ENCODE results near the gene C14orf93.
"Not testable (repeated sequence)": the region's sequence is repeated elsewhere in the genome, so short reads cannot be mapped to it uniquely, and the experiment has no call there.

DNA sequence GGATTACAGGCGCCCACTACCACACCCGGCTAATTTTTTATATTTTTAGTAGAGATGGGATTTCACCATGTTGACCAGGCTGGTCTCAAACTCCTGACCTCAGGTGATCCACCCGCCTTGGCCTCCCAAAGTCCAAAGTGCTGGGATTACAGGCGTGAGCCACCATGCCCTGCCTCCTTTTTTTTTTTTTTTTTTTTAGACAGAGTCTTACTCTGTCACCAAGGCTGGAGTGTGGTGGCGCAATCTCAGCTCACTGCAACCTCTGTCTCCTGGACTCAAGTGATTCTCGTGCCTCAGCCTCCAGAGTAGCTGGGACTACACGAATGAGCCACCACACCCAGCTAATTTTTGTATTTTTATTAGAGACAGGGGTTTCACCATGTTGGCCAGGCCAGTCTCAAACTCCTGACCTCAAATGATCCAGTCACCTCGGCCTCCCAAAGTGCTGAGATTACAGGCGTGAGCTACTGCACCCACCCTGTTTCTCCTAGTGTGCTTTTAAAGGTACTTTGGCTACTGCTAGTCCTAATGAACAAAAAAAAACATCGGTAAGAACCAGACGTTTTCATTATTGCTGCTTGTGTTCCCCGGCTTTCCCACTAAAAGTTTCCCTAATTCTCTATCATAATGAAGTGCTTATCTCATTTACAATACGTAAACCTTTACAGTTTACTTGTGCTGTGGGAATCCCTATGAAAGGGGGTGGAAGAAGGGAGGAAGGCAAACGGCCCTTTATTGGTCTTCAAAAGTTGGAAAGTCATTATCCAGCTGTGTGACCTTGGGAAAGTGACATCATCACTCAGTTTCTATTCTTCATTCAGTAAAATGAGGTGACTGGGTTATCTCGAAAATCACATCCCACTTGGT, 43.8 kb downstream of the C14orf93 start:
- TF ChIP-seq, protein P1, sequence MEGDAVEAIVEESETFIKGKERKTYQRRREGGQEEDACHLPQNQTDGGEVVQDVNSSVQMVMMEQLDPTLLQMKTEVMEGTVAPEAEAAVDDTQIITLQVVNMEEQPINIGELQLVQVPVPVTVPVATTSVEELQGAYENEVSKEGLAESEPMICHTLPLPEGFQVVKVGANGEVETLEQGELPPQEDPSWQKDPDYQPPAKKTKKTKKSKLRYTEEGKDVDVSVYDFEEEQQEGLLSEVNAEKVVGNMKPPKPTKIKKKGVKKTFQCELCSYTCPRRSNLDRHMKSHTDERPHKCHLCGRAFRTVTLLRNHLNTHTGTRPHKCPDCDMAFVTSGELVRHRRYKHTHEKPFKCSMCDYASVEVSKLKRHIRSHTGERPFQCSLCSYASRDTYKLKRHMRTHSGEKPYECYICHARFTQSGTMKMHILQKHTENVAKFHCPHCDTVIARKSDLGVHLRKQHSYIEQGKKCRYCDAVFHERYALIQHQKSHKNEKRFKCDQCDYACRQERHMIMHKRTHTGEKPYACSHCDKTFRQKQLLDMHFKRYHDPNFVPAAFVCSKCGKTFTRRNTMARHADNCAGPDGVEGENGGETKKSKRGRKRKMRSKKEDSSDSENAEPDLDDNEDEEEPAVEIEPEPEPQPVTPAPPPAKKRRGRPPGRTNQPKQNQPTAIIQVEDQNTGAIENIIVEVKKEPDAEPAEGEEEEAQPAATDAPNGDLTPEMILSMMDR (IDR thresholded peaks at IDR 0.05; ENCODE audit: low read depth, low read length, poor library complexity, severe bottlenecking) = not testable (repeated sequence)
- not testable (repeated sequence) for TF ChIP-seq EZH2phosphoT487 (IDR thresholded peaks at IDR 0.05; ENCODE audit: borderline replicate concordance, low read length)
